HUDEP-2 (cell line): ENCODE data around the gene TMPRSS3.

Experiments used
- DNase-seq, 76 experiments: peaks; one replicate each; lab custom pipeline; 2025; ENCODE audit not compliant: unreplicated experiment in 76 of 76; lab: John Stamatoyannopoulos, UW

Gene TMPRSS3

DNA sequence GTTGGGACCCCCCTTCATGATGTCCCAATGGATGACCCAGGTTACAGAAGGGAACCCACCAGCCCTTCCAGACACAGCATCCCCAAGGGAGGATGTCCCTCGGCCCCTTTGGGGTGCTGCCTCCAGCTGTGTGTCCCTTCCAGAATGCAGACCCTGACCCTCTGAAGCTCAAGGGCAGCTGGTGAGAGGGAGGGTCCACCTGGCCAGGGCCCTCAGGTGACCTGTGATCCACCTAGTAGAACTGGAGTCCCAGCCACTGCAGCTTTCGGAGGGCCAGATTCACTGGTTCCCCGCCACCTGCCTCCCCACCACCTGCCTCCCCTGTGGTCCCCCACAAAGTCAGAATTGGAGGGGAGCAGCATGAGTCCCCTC is 19.9 kb downstream of the TMPRSS3 start:
- DNase-seq: no peak

GRCh38 chr21:42375506-42375905 is 20.3 kb downstream of the TMPRSS3 start:
- no peak for DNase-seq

DNA sequence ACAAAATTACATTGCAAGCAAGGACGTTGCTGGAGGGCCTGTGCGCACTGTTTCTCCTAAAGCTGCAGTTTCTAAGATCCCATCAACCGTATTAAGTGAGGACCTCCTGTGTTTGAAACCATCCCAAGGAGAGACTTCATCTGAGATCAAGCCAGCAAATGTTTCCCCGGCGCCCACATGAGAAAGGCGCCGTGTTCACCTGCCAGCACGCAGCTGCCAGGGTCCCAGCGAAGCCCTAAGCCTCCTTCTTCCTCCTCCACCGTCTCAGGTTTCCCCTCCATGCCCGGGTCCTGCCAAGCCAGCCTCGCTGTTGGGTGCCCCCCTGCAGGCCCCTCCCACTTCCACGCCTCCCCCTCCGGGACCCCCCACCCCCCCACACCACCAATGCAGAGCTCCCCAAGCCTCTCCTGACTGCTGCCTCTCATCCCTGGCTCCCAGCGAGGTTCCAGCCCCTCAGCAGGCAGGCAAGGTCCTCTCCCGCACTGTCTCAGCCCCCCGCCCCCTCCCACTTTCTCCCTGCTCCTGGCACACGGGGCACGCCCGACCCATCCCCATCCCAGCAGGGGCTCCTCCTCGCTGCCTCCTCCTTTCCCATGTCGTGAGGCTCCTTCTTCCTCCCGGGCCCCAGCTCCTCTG is 20.9 kb downstream of the TMPRSS3 start:
- no peak for DNase-seq

DNA sequence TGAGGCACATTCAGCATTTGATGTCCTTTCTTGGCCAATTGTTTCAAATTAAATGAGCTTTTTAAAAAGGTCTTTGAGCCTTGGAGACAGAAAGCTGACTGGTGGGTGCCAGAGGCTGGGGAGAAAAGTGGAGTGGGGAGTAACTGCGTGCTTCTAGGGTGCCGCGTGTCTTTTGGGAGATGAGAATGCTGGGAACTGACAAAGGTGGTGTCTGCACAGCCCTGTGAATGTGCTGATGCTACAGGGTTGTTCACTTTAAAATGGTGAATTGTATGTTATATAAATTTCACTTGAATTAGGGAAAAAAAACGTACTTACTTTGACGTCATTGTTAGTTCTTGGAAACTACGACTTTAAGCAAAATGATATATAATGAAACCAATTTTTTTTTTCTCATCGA is 21.4 kb downstream of the TMPRSS3 start:
- no peak for DNase-seq

- no peak for DNase-seq
These were observed 21.9 kb downstream of the TMPRSS3 start for GRCh38 chr21:42373908-42374455.

DNA sequence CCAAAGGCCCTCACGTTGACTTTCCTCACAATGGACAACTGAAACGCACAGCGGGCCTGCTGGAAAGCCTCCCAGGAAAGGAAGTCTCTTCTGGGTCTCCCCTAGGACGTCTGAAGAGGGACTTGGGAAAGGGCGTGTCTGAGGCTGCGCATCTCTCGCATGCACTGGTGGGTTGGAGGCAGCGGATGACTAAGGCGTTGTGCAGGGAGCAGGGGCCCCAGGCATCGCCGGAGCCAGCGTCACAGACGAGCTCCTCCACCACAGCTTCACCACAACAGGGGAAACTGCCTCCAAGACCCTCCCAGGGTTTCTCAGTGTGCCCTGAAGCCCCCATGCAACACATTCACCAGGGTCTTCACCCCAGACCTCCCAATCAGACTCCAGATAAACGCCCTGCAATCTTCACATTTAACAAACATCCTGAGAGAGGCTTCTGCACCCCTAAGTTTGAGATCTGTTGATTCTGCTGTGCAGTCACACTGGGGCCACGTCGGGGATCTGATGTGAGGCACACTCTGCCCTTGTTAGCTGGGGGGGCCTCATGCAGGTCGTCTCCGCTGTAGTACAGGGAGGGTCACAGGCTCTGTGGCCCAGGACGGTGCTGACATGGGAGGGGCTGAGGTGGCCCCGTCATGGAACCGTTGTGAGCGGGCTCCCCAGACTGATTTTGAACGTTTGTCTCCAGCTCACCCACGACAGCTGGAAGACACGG is 22.5 kb downstream of the TMPRSS3 start:
- DNase-seq: no peak

- peak in 1 of 76 experiments; percentile 21 for DNase-seq
These were observed 24.8 kb downstream of the TMPRSS3 start for GRCh38 chr21:42370894-42371654.

- DNase-seq: no peak
These were observed 26.0 kb downstream of the TMPRSS3 start for GRCh38 chr21:42369821-42370220.

DNA sequence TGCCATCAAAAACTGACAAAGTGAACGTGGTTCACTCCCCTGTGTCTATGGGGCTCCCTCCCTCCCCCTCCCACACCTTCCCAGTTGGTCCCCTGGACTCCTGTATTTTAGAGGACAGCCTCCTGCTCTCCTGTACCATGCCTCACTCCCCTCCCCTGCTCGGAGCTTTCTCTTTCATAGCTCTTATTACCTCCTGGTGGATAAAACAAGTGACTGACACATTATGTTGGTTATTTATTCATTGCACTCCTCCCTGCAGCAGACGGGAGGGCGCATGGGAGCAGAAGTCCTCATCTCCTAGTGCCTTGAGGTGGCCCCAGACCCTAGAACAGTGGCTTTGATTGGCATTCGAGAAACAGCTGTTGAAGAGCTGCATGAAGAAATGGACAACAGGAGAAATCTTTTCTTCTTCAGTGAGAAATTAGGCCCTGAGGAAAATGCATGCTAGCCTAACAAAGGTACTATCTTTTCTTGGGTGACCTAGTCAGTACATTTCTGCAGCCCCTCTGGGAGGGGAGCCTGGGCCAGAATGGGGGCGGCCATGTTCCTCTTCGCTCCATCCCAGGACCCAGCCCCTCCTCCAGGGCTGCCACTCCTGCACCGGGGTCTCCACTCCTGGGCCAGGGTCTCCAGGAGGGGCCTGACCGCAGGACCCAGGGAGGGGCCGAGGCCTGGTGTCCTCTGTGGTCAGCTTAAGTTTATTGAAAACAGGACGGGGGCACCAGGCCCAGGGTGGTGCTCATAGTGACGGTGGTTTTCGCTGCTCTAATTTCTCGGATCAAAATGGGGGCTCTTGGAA is 28.3 kb downstream of the TMPRSS3 start:
- DNase-seq: no peak

GRCh38 chr21:42366292-42367010 is 29.4 kb downstream of the TMPRSS3 start, which contains the start of gene TFF1:
Gene TFF1, minus strand, starts transcription at chr21:42366535. Its CDS starts 40 bp downstream, at chr21:42366495.
- DNase-seq: no peak

DNA sequence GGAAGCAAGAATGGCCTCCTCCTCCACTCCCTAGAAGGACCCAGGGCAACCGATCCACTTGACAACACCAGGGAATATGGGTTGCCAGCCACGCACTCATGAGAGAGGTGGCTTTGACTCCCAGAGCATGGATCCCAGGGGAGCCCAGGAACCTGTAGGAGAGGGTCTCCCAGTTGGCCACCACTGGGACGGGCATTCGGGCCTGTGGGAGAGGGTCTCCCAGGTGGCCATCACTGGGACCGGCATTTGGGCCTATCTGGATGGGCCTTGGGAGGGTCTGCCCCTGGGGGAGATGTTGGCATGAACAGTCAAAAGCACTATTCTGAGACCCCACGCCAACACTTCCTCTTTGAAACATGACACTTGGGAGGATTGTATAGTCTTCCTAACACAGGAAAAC is 30.1 kb downstream of the TMPRSS3 start:
- no peak for DNase-seq

- no peak for DNase-seq
These were observed 31.5 kb downstream of the TMPRSS3 start for GRCh38 chr21:42364304-42364865.

- no peak for DNase-seq
These were observed 32.5 kb downstream of the TMPRSS3 start for GRCh38 chr21:42363312-42363711.

- DNase-seq: no peak
These were observed 33.2 kb downstream of the TMPRSS3 start for GRCh38 chr21:42362700-42363099.

DNA sequence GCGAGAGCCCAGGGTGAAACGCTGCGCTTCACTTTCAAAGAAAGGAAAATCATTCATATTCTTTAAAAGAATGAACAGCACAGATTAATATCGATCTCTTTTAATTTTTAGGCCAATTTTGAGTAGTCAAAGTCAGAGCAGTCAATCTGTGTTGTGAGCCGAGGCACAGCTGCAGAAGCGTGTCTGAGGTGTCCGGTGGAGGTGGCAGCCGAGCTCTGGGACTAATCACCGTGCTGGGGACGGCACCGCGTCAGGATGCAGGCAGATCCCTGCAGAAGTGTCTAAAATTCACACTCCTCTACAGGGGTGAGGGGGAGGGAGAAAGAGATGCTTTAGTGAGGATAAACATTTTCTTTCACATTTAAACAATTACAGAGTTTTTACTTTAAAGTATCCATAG is 33.7 kb downstream of the TMPRSS3 start:
- no peak for DNase-seq

DNA sequence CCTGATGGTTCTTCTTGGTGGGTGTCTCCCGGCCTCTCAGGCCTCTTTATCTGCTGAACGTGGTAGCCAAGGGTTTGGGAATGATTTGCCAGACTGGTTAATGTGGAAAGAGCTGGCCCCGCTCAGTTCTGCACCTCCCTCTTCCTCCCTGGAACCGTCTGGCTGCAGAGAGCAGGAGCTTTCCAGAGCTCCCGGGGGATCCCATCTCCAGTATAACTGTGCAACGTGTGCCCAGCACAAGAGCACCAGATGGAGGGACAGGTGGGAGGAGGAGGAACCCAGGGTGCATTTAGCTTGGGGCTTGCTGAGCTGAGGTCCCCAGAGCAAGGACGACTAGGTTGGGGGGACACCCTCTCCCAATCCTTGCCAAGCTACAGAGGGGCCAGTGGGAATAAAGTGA is 34.6 kb downstream of the TMPRSS3 start:
- no peak for DNase-seq

GRCh38 chr21:42360317-42360716 is 35.5 kb downstream of the TMPRSS3 start:
- DNase-seq: no peak

GRCh38 chr21:42358937-42359336 is 36.9 kb downstream of the TMPRSS3 start:
- DNase-seq: no peak

DNA sequence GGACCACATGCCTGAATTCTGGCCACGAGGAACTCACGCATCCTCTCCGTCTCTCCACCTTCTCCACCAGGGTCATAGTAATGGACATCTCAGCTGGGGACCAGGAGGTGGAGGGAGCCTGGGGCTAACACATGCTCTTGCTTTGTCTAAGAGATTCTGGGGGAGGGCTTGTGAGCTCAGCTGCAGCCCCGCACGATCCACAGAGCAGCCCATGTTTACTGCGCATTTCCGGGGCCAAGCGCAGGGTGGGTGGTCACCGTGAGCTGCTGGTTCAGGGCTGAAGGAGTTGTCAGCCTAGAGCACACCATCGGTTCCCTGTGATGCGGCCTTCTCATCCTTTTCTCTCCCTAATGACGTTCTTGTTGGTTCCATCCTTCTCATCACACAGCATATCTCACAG is 37.6 kb downstream of the TMPRSS3 start:
- no peak for DNase-seq

DNA sequence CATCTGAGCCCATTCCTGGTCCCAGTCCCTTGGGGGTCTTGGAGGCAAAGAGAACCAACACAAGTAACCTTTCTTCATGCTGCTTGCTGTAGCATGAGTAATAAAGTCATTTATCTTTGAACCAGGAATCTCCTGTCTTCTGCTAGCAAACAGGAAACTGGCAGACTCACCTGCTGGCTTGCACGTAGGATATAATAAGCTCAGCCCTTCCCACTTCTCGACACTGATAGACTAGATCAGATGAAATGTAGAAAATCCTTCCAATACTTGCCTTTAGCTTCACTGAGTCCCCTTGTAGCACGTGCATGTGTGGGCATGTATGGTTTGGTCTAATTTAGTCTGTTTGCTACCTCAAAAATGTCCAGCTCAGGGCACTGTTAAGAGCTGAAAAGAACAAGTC is 38.5 kb downstream of the TMPRSS3 start:
- DNase-seq: no peak
